ENCODE measurements around the gene MAPK7.

DNA sequence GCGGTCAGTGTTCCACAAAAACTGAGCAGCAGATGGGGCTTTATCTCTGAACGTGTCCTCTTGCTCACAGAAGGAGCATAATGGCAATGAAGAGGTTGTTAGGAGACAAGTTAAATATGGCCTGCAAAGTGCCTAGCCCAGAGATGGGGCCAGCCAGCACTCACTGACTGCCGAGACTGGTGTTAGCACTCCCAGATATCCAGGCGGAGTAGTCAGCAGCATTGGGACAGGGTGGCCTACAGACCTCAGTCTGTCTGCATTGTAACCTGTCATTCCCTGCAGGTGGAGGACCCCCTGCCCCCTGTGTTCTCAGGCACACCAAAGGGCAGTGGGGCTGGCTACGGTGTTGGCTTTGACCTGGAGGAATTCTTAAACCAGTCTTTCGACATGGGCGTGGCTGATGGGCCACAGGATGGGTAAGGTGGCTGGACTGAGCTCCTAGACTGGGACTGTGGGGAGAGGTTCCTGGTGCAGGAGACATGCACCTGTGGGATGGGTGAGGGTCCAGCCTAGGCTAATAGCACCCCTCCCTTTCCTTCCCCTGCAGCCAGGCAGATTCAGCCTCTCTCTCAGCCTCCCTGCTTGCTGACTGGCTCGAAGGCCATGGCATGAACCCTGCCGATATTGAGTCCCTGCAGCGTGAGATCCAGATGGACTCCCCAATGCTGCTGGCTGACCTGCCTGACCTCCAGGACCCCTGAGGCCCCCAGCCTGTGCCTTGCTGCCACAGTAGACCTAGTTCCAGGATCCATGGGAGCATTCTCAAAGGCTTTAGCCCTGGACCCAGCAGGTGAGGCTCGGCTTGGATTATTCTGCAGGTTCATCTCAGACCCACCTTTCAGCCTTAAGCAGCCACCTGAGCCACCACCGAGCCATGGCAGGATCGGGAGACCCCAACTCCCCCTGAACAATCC is 4.5 kb downstream of the MAPK7 start:
- TF ChIP-seq ZNF282 (CRISPR knock-in tag; IDR thresholded peaks at IDR 0.05), result no peak
- TF ChIP-seq ARID4B (CRISPR knock-in tag; IDR thresholded peaks at IDR 0.05), result no peak
- TF ChIP-seq, protein P1, sequence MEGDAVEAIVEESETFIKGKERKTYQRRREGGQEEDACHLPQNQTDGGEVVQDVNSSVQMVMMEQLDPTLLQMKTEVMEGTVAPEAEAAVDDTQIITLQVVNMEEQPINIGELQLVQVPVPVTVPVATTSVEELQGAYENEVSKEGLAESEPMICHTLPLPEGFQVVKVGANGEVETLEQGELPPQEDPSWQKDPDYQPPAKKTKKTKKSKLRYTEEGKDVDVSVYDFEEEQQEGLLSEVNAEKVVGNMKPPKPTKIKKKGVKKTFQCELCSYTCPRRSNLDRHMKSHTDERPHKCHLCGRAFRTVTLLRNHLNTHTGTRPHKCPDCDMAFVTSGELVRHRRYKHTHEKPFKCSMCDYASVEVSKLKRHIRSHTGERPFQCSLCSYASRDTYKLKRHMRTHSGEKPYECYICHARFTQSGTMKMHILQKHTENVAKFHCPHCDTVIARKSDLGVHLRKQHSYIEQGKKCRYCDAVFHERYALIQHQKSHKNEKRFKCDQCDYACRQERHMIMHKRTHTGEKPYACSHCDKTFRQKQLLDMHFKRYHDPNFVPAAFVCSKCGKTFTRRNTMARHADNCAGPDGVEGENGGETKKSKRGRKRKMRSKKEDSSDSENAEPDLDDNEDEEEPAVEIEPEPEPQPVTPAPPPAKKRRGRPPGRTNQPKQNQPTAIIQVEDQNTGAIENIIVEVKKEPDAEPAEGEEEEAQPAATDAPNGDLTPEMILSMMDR (IDR thresholded peaks at IDR 0.05 in 2 of 3, conservative IDR thresholded peaks at IDR 0.05 in 1 of 3; ENCODE audit: insufficient read depth in 2 of 3, low read depth in 1 of 3, low read length in 3 of 3), result no peak
- no peak for TF ChIP-seq ARNT (IDR thresholded peaks at IDR 0.05)
- no peak for TF ChIP-seq CEBPB (tag; IDR thresholded peaks at IDR 0.05)
- TF ChIP-seq POLR2A (conservative IDR thresholded peaks at IDR 0.05), result no peak
- no peak for TF ChIP-seq KLF16 (IDR thresholded peaks at IDR 0.05)
- TF ChIP-seq, protein P2, sequence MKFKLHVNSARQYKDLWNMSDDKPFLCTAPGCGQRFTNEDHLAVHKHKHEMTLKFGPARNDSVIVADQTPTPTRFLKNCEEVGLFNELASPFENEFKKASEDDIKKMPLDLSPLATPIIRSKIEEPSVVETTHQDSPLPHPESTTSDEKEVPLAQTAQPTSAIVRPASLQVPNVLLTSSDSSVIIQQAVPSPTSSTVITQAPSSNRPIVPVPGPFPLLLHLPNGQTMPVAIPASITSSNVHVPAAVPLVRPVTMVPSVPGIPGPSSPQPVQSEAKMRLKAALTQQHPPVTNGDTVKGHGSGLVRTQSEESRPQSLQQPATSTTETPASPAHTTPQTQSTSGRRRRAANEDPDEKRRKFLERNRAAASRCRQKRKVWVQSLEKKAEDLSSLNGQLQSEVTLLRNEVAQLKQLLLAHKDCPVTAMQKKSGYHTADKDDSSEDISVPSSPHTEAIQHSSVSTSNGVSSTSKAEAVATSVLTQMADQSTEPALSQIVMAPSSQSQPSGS (CRISPR knock-in tag; IDR thresholded peaks at IDR 0.05), result no peak
- TF ChIP-seq, protein P3, sequence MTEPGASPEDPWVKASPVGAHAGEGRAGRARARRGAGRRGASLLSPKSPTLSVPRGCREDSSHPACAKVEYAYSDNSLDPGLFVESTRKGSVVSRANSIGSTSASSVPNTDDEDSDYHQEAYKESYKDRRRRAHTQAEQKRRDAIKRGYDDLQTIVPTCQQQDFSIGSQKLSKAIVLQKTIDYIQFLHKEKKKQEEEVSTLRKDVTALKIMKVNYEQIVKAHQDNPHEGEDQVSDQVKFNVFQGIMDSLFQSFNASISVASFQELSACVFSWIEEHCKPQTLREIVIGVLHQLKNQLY (CRISPR knock-in tag; conservative IDR thresholded peaks at IDR 0.05), result no peak
- TF ChIP-seq, protein P4, sequence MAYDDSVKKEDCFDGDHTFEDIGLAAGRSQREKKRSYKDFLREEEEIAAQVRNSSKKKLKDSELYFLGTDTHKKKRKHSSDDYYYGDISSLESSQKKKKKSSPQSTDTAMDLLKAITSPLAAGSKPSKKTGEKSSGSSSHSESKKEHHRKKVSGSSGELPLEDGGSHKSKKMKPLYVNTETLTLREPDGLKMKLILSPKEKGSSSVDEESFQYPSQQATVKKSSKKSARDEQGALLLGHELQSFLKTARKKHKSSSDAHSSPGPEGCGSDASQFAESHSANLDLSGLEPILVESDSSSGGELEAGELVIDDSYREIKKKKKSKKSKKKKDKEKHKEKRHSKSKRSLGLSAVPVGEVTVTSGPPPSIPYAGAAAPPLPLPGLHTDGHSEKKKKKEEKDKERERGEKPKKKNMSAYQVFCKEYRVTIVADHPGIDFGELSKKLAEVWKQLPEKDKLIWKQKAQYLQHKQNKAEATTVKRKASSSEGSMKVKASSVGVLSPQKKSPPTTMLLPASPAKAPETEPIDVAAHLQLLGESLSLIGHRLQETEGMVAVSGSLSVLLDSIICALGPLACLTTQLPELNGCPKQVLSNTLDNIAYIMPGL (CRISPR knock-in tag; IDR thresholded peaks at IDR 0.05), result no peak
- TF ChIP-seq RAD21 (CRISPR knock-in tag; conservative IDR thresholded peaks at IDR 0.05 in 1 of 2, IDR thresholded peaks at IDR 0.05 in 1 of 2), result no peak
- TF ChIP-seq, protein P5, sequence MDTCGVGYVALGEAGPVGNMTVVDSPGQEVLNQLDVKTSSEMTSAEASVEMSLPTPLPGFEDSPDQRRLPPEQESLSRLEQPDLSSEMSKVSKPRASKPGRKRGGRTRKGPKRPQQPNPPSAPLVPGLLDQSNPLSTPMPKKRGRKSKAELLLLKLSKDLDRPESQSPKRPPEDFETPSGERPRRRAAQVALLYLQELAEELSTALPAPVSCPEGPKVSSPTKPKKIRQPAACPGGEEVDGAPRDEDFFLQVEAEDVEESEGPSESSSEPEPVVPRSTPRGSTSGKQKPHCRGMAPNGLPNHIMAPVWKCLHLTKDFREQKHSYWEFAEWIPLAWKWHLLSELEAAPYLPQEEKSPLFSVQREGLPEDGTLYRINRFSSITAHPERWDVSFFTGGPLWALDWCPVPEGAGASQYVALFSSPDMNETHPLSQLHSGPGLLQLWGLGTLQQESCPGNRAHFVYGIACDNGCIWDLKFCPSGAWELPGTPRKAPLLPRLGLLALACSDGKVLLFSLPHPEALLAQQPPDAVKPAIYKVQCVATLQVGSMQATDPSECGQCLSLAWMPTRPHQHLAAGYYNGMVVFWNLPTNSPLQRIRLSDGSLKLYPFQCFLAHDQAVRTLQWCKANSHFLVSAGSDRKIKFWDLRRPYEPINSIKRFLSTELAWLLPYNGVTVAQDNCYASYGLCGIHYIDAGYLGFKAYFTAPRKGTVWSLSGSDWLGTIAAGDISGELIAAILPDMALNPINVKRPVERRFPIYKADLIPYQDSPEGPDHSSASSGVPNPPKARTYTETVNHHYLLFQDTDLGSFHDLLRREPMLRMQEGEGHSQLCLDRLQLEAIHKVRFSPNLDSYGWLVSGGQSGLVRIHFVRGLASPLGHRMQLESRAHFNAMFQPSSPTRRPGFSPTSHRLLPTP (IDR thresholded peaks at IDR 0.05; ENCODE audit: borderline replicate concordance, extremely low read depth, insufficient read length), result no peak

Measured in K562 (cell line).